Stimulated activated CD8-positive, alpha-beta memory T cell treated with anti-CD3 and anti-CD28 coated beads, Interleukin-4, amount 100 ng/mL, for 4 hours (primary cell): ENCODE results near the gene TIGD2.

Experiments
- DNase-seq, 2 donors: peaks; one replicate each; pipeline ENCODE4 v3.0.0-alpha.2; 2020; ENCODE audit warnings: low read depth in 2 of 2, low spot score in 1 of 2

The TIGD2 gene

GRCh38 chr4:89161841-89162240 is 50.5 kb downstream of the TIGD2 start:
- no peak for DNase-seq

- no peak for DNase-seq
These were observed 51.2 kb downstream of the TIGD2 start for GRCh38 chr4:89162496-89162895.

DNA sequence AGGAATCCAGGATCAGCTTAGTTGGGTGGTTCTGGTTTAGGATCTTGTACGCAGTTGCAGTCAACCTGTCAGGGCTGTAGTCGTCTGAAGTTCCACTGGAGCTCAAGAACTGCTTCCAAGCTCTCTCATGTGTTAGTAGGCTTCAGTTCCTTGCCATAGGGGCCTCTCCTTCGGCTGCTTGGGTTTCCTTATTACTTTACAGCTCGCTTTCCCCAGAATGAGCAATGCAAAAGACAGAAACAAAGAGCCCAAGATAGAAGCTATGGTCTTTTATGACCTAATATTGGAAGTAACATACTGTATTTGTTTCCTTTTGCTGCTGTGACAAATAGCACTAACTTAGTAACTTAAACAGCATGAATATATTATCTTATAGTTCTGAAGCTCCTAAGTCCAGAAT is 51.7 kb downstream of the TIGD2 start:
- DNase-seq, result no peak

DNA sequence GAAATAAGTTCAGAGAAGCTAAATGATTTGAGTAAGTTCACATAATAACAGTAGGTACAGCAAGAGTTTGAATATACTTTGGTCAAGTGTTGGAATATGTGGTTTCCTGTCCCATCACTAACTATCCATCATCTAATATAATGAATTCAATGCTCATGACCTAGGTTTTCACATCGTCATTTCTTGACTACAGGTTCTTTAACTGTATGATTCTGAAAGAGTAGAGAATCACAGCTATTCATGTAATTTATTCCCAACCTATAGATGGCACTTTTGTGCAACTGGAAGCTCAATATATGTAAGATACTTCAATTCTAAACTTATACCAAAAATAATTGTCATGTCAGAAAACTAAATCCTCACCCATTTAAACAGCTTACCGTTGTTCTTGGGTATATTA is 53.1 kb downstream of the TIGD2 start:
- DNase-seq, result no peak
